Activated T-cell treated with anti-CD3 and anti-CD28 coated beads, Interleukin-2, amount 50 U/mL, for 24 hours (primary cell): ENCODE results near the gene DHX34.
"Not testable (repeated sequence)": the region's sequence is repeated elsewhere in the genome, so short reads cannot be mapped to it uniquely, and the experiment has no call there.

Experiments used
- DNase-seq: peaks from one replicate; pipeline ENCODE4 v3.0.0-alpha.2; 2020
- H3K27ac Mint-ChIP-seq: 2 replicates; pipeline ENCODE4 v1.8.0; 2020; ENCODE audit warnings: mild to moderate bottlenecking, mixed read lengths
- H3K27me3 Mint-ChIP-seq: 2 replicates; pipeline ENCODE4 v1.8.0; 2020; ENCODE audit warnings: mixed read lengths
- H3K36me3 Mint-ChIP-seq: 2 replicates; pipeline ENCODE4 v1.8.0; 2020; ENCODE audit warnings: low read depth, mixed read lengths
- H3K4me1 Mint-ChIP-seq: 2 replicates; pipeline ENCODE4 v1.8.0; 2020; ENCODE audit warnings: low read depth, mixed read lengths
- H3K4me3 Mint-ChIP-seq: 2 replicates; pipeline ENCODE4 v1.8.0; 2020; ENCODE audit warnings: mild to moderate bottlenecking, moderate library complexity, mixed read lengths
- H3K9me3 Mint-ChIP-seq: 2 replicates; pipeline ENCODE4 v1.8.0; 2020; ENCODE audit warnings: mixed read lengths

Gene DHX34

GRCh38 chr19:47319923-47320871, 28.9 kb upstream of the DHX34 start:
- no peak overlapping the region for H3K4me3 Mint-ChIP-seq
- H3K36me3 Mint-ChIP-seq: no peaks in the 10 kb centered on the region

GRCh38 chr19:47321630-47322029, 27.5 kb upstream of the DHX34 start:
- no peak for DNase-seq
- no peak overlapping the region for H3K4me3 Mint-ChIP-seq
- H3K9me3 Mint-ChIP-seq: no peaks in the 10 kb centered on the region
- H3K36me3 Mint-ChIP-seq: no peaks in the 10 kb centered on the region
- no peaks in the 10 kb centered on the region for H3K4me1 Mint-ChIP-seq
- no peak overlapping the region for H3K27ac Mint-ChIP-seq
- H3K27me3 Mint-ChIP-seq: peaks cover 53% of the 10 kb centered on the region

More at GRCh38 chr19:47319923-47320871, 28.9 kb upstream of the DHX34 start:
- Mint-ChIP-seq H3K27me3 (peaks cover 49% of the 10 kb centered on the region), H3K4me1 (peaks cover 4% of the 10 kb centered on the region), H3K9me3 (no peaks in the 10 kb centered on the region), H3K27ac (no peak overlapping the region)
- DNase-seq: no peak

GRCh38 chr19:47322058-47322457, 27.1 kb upstream of the DHX34 start:
- no peak overlapping the region for H3K27ac Mint-ChIP-seq
- H3K4me1 Mint-ChIP-seq: no peaks in the 10 kb centered on the region
- no peaks in the 10 kb centered on the region for H3K36me3 Mint-ChIP-seq
- peaks cover 53% of the 10 kb centered on the region for H3K27me3 Mint-ChIP-seq
- no peak overlapping the region for H3K4me3 Mint-ChIP-seq
- no peaks in the 10 kb centered on the region for H3K9me3 Mint-ChIP-seq
- no peak for DNase-seq

- peaks cover 50% of the 10 kb centered on the region for H3K27me3 Mint-ChIP-seq
- H3K36me3 Mint-ChIP-seq: no peaks in the 10 kb centered on the region
- H3K9me3 Mint-ChIP-seq: no peaks in the 10 kb centered on the region
- no peaks in the 10 kb centered on the region for H3K4me1 Mint-ChIP-seq
- no peak overlapping the region for H3K27ac Mint-ChIP-seq
- H3K4me3 Mint-ChIP-seq: no peak overlapping the region
- DNase-seq: no peak
These were observed 25.7 kb upstream of the DHX34 start for GRCh38 chr19:47323409-47323808.

- Mint-ChIP-seq H3K4me1 (no peaks in the 10 kb centered on the region), H3K27ac (no peak overlapping the region), H3K9me3 (no peaks in the 10 kb centered on the region), H3K36me3 (no peaks in the 10 kb centered on the region), H3K27me3 (peaks cover 50% of the 10 kb centered on the region), H3K4me3 (no peak overlapping the region)
- DNase-seq: no peak
These were observed 25.2 kb upstream of the DHX34 start for GRCh38 chr19:47323872-47324271.

- H3K4me3 Mint-ChIP-seq: no peak overlapping the region
- no peaks in the 10 kb centered on the region for H3K36me3 Mint-ChIP-seq
- no peaks in the 10 kb centered on the region for H3K4me1 Mint-ChIP-seq
- peaks cover 47% of the 10 kb centered on the region for H3K27me3 Mint-ChIP-seq
- H3K9me3 Mint-ChIP-seq: no peaks in the 10 kb centered on the region
- H3K27ac Mint-ChIP-seq: no peak overlapping the region
- DNase-seq: no peak
These were observed 24.6 kb upstream of the DHX34 start for GRCh38 chr19:47324502-47324901.

GRCh38 chr19:47330466-47330869, 18.6 kb upstream of the DHX34 start:
- Mint-ChIP-seq H3K4me1 (no peaks in the 10 kb centered on the region), H3K27ac (no peak overlapping the region), H3K9me3 (no peaks in the 10 kb centered on the region), H3K36me3 (no peaks in the 10 kb centered on the region), H3K27me3 (peaks cover 6% of the 10 kb centered on the region), H3K4me3 (no peak overlapping the region)
- DNase-seq: no peak

GRCh38 chr19:47331490-47331889, 17.6 kb upstream of the DHX34 start:
- Mint-ChIP-seq H3K27ac (no peak overlapping the region), H3K4me3 (no peak overlapping the region), H3K27me3 (peaks cover under 1% of the 10 kb centered on the region), H3K4me1 (peaks cover 4% of the 10 kb centered on the region), H3K9me3 (no peaks in the 10 kb centered on the region), H3K36me3 (no peaks in the 10 kb centered on the region)
- no peak for DNase-seq

GRCh38 chr19:47331931-47332547, 17.1 kb upstream of the DHX34 start, which contains the start of gene C5AR2:
TSS of gene C5AR2 (plus strand) at chr19:47332175. CDS start at chr19:47340800, 8,625 bp downstream.
- no peak within 1 kb of the TSS for H3K27ac Mint-ChIP-seq
- H3K4me1 Mint-ChIP-seq: peaks cover 8% of the 10 kb centered on the region
- no peaks in the 10 kb centered on the region for H3K27me3 Mint-ChIP-seq
- no peak within 1 kb of the TSS for H3K4me3 Mint-ChIP-seq
- no peak for DNase-seq
- no peaks in the 10 kb centered on the region for H3K36me3 Mint-ChIP-seq
- H3K9me3 Mint-ChIP-seq: no peaks in the 10 kb centered on the region

- not testable (repeated sequence) for H3K36me3 Mint-ChIP-seq, H3K4me1 Mint-ChIP-seq, H3K27me3 Mint-ChIP-seq, H3K9me3 Mint-ChIP-seq, H3K27ac Mint-ChIP-seq, DNase-seq, H3K4me3 Mint-ChIP-seq
These were observed 12.1 kb upstream of the DHX34 start for GRCh38 chr19:47336765-47337718.

- Mint-ChIP-seq H3K27ac (no peak overlapping the region), H3K4me3 (no peak overlapping the region), H3K27me3 (no peaks in the 10 kb centered on the region), H3K4me1 (peaks cover 8% of the 10 kb centered on the region), H3K9me3 (no peaks in the 10 kb centered on the region), H3K36me3 (no peaks in the 10 kb centered on the region)
- no peak for DNase-seq
These were observed 9.8 kb upstream of the DHX34 start for GRCh38 chr19:47339196-47339880.

GRCh38 chr19:47340477-47341208, 8.5 kb upstream of the DHX34 start:
- no peak overlapping the region for H3K4me3 Mint-ChIP-seq
- H3K9me3 Mint-ChIP-seq: no peaks in the 10 kb centered on the region
- no peaks in the 10 kb centered on the region for H3K27me3 Mint-ChIP-seq
- no peaks in the 10 kb centered on the region for H3K36me3 Mint-ChIP-seq
- H3K27ac Mint-ChIP-seq: no peak overlapping the region
- peaks cover 8% of the 10 kb centered on the region for H3K4me1 Mint-ChIP-seq
- no peak for DNase-seq

GRCh38 chr19:47341734-47342133, 7.4 kb upstream of the DHX34 start:
- Mint-ChIP-seq H3K4me3 (no peak overlapping the region), H3K9me3 (no peaks in the 10 kb centered on the region), H3K27ac (no peak overlapping the region), H3K27me3 (no peaks in the 10 kb centered on the region), H3K4me1 (peaks cover under 1% of the 10 kb centered on the region), H3K36me3 (no peaks in the 10 kb centered on the region)
- no peak for DNase-seq
